NCI-H2227 (cell line): ENCODE results near the gene EPHB6.

ENCODE experiments used
- DNase-seq: peaks from one replicate; lab custom pipeline; 2025; ENCODE audit not compliant: unreplicated experiment; lab: John Stamatoyannopoulos, UW

The EPHB6 gene

DNA sequence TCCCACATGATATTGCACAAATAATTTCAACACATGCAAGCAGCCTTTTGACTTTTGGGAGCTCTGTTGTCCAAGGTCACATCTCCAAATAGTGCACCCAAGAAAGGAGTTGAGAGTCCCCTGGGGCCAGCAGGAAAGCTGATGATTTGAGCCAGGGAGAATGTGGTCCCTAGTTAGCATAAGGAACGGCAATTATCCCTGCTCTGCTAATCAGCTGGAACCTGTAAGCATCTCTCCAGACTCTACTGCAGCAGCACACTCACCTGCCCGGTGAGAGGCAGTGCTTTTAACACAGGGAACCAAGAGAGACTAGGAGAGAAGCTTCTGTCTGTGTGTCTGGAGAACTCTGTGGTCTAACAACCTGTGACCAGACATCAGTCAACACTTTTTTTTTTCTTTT is 61.6 kb downstream of the EPHB6 start:
- no peak for DNase-seq

DNA sequence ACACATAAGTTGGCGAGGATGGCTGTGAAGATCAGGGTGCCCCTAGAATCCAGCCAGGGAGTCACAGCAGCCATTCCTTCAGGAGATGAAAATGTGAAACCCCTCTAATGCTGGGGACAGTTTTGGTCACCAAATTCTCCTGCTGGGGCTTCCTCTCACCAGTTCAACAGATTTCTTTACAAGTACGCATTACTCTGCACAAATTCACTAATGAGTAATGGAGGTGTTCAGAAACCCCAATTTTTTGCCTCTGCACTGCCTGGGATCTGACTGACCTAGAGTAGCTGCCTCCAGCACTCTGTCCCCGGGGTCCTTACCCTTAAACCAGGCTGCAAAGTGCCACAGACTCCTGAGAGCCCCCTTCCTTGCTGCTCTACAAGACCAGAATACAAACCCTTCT is 62.6 kb downstream of the EPHB6 start:
- DNase-seq: no peak

DNA sequence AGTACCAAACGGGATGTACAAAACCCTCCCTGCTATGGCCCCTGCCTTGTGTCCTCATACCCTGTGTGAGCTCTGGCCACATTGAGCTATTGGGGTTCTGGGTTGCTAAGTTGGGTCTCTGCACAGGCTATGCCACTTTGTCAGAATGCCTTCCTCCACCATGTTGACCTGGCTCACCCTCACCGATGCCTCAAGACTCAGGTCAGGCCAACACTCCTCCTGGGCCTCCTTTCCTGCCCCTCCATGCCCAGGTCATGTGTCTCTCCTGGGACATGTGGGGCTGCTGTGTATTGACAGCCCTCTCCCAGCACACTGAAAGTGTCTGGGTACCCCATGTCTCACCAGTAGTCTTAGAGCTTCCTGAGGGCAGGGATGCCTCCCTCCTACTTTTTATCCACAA is 64.0 kb downstream of the EPHB6 start:
- no peak for DNase-seq

DNA sequence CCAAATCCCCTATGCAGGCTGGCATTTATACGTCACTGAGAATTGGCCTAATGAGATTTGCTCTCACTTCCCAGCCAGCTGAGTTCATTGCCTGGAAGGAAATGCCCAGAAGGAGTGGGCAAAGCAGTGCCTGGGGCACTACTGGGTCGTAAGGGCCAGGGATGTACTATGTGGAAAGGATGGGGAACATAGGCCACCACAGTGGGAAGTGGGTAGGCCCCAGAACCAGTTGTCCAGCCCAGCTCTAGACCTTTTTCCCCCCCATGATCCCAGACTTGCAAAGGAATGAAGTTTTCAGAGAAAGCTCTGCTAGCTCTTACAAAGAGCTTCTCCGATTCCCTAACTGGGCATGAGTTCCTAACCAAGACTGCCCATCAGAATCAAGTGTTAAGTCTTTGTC is 64.8 kb downstream of the EPHB6 start:
- DNase-seq: no peak
